ENCODE measurements around the gene SLC7A10.
A peak's percentile ranks its signal among the peaks of the same experiment; 100 is the strongest.

SLC7A10 gene

GRCh38 chr19:33175886-33176669 lies 49.6 kb downstream of the SLC7A10 start:
- Histone ChIP-seq H3K9ac (ENCODE audit: low read length) (peak overlapping the region; percentile 85), H3K4me2 (ENCODE audit: low read length) (peak overlapping the region; percentile 98), H3K36me3 (replicated peaks; ENCODE audit: low read depth, low read length) (no peaks in the 10 kb centered on the region), H3K4me3 (ENCODE audit: low read length) (peak overlapping the region; percentile 91), H2AFZ (ENCODE audit: low read depth, low read length) (peak overlapping the region; percentile 49; the same call in 1 of the 2 replicates), H4K20me1 (ENCODE audit: insufficient read depth, low read length) (no peaks in the 10 kb centered on the region), H3K27ac (ENCODE audit: low read length) (peak overlapping the region; percentile 50), H3K9me3 (ENCODE audit: insufficient read depth, low read length) (no peaks in the 10 kb centered on the region), H3K4me1 (ENCODE audit: low read length) (peaks cover 11% of the 10 kb centered on the region; the same call in 1 of the 2 replicates), H3K27me3 (ENCODE audit: low read depth, low read length) (no peaks in the 10 kb centered on the region), H3K79me2 (ENCODE audit: low read length) (peaks cover 13% of the 10 kb centered on the region)
- no peak for TF ChIP-seq EZH2phosphoT487 (IDR thresholded peaks at IDR 0.05; ENCODE audit: low read depth)
- TF ChIP-seq, protein P1, sequence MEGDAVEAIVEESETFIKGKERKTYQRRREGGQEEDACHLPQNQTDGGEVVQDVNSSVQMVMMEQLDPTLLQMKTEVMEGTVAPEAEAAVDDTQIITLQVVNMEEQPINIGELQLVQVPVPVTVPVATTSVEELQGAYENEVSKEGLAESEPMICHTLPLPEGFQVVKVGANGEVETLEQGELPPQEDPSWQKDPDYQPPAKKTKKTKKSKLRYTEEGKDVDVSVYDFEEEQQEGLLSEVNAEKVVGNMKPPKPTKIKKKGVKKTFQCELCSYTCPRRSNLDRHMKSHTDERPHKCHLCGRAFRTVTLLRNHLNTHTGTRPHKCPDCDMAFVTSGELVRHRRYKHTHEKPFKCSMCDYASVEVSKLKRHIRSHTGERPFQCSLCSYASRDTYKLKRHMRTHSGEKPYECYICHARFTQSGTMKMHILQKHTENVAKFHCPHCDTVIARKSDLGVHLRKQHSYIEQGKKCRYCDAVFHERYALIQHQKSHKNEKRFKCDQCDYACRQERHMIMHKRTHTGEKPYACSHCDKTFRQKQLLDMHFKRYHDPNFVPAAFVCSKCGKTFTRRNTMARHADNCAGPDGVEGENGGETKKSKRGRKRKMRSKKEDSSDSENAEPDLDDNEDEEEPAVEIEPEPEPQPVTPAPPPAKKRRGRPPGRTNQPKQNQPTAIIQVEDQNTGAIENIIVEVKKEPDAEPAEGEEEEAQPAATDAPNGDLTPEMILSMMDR (IDR thresholded peaks at IDR 0.05; ENCODE audit: low read depth, low read length) = no peak

- Histone ChIP-seq H3K4me1 (ENCODE audit: low read length) (peaks cover 11% of the 10 kb centered on the region; the same call in 1 of the 2 replicates), H3K27me3 (ENCODE audit: low read depth, low read length) (no peaks in the 10 kb centered on the region), H3K4me3 (ENCODE audit: low read length) (peak overlapping the region; percentile 91), H3K9ac (ENCODE audit: low read length) (no peak overlapping the region), H3K9me3 (ENCODE audit: insufficient read depth, low read length) (no peaks in the 10 kb centered on the region), H3K79me2 (ENCODE audit: low read length) (peaks cover 13% of the 10 kb centered on the region), H3K36me3 (replicated peaks; ENCODE audit: low read depth, low read length) (no peaks in the 10 kb centered on the region), H3K27ac (ENCODE audit: low read length) (no peak overlapping the region), H3K4me2 (ENCODE audit: low read length) (peak overlapping the region; percentile 98), H4K20me1 (ENCODE audit: insufficient read depth, low read length) (no peaks in the 10 kb centered on the region), H2AFZ (ENCODE audit: low read depth, low read length) (no peak overlapping the region)
- TF ChIP-seq EZH2phosphoT487 (IDR thresholded peaks at IDR 0.05; ENCODE audit: low read depth) = no peak
- TF ChIP-seq, protein P1 (IDR thresholded peaks at IDR 0.05; ENCODE audit: low read depth, low read length) = no peak
These were observed 50.4 kb downstream of the SLC7A10 start for GRCh38 chr19:33175156-33175782.

DNA sequence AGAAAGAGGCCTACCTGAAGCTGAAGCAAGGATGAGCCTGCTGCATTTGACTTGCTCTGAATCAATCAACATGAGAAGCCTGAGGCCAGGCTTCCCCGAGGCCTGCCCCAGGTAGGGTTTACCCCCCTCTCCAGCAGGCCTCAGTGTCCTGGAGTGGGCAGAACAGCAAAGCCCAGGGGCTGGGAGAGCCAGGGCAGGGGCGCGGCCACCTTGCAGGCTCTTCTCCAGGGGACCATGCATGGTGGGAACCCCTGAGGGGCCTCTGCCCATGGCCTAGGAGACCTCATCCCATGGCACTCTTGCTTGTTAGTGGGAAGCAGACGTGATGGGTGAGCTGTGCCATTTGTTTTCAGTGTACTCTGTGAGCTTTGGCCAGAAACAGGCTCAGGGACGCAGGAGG lies 51.5 kb downstream of the SLC7A10 start:
- no peak overlapping the region for H3K4me2 ChIP-seq (ENCODE audit: low read length)
- TF ChIP-seq, protein P1 (IDR thresholded peaks at IDR 0.05; ENCODE audit: low read depth, low read length) = no peak
- TF ChIP-seq EZH2phosphoT487 (IDR thresholded peaks at IDR 0.05; ENCODE audit: low read depth) = no peak
- H3K9ac ChIP-seq (ENCODE audit: low read length) = no peak overlapping the region
- H3K36me3 ChIP-seq (replicated peaks; ENCODE audit: low read depth, low read length) = no peaks in the 10 kb centered on the region
- no peaks in the 10 kb centered on the region for H3K27me3 ChIP-seq (ENCODE audit: low read depth, low read length)
- H3K27ac ChIP-seq (ENCODE audit: low read length) = no peak overlapping the region
- peaks cover 11% of the 10 kb centered on the region; the same call in 1 of the 2 replicates for H3K4me1 ChIP-seq (ENCODE audit: low read length)
- no peaks in the 10 kb centered on the region for H3K9me3 ChIP-seq (ENCODE audit: insufficient read depth, low read length)
- H4K20me1 ChIP-seq (ENCODE audit: insufficient read depth, low read length) = no peaks in the 10 kb centered on the region
- peaks cover 13% of the 10 kb centered on the region for H3K79me2 ChIP-seq (ENCODE audit: low read length)
- H2AFZ ChIP-seq (ENCODE audit: low read depth, low read length) = no peak overlapping the region
- H3K4me3 ChIP-seq (ENCODE audit: low read length) = no peak overlapping the region

DNA sequence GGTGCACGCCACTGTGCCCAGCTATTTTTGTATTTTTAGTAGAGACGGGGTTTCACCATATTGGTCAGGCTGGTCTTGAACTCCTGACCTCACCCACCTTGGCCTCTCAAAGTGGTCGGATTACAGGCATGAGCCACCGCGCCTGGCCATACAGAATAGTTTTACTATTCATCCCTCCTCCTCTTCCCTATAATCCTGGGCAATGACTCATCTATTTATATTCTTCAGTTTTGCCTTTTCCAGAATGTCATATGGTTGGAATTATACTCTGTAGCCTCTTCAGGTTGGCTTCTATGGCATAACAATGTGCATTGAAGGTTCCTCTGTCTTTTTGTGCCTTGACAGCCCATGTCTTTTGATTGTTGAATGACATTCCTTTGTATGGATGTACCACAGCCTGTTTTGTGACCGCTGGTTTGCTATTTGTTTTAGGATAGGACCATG lies 53.7 kb downstream of the SLC7A10 start:
- Histone ChIP-seq H3K79me2 (ENCODE audit: low read length) (peaks cover 13% of the 10 kb centered on the region), H3K27ac (ENCODE audit: low read length) (no peak overlapping the region), H2AFZ (ENCODE audit: low read depth, low read length) (no peak overlapping the region), H3K4me3 (ENCODE audit: low read length) (no peak overlapping the region), H3K9me3 (ENCODE audit: insufficient read depth, low read length) (peaks cover 5% of the 10 kb centered on the region), H4K20me1 (ENCODE audit: insufficient read depth, low read length) (no peaks in the 10 kb centered on the region), H3K9ac (ENCODE audit: low read length) (no peak overlapping the region), H3K4me1 (ENCODE audit: low read length) (peaks cover 6% of the 10 kb centered on the region; the same call in 1 of the 2 replicates), H3K4me2 (ENCODE audit: low read length) (no peak overlapping the region), H3K27me3 (ENCODE audit: low read depth, low read length) (no peaks in the 10 kb centered on the region), H3K36me3 (replicated peaks; ENCODE audit: low read depth, low read length) (no peaks in the 10 kb centered on the region)
- no peak for TF ChIP-seq EZH2phosphoT487 (IDR thresholded peaks at IDR 0.05; ENCODE audit: low read depth)
- TF ChIP-seq, protein P1 (IDR thresholded peaks at IDR 0.05; ENCODE audit: low read depth, low read length) = no peak

Data from OCI-LY3 (cell line).